GM18526 (cell line): ENCODE results near the gene CCR9.

ENCODE experiments used
- POLR2A ChIP-seq: IDR thresholded peaks from 3 replicates; pipeline ENCODE4 v1.6.1; 2011; ENCODE audit not compliant: insufficient read length; ENCODE audit errors: extremely low read depth

The CCR9 gene

GRCh38 chr3:45915518-45916231, 29.3 kb downstream of the CCR9 start:
- no peak for TF ChIP-seq POLR2A

GRCh38 chr3:45917146-45917898, 31.0 kb downstream of the CCR9 start:
- no peak for TF ChIP-seq POLR2A

GRCh38 chr3:45921158-45922038, 35.1 kb downstream of the CCR9 start:
- no peak for TF ChIP-seq POLR2A

- TF ChIP-seq POLR2A = no peak
These were observed 35.6 kb downstream of the CCR9 start for GRCh38 chr3:45922039-45922326.

GRCh38 chr3:45922950-45923590, 36.7 kb downstream of the CCR9 start:
- no peak for TF ChIP-seq POLR2A

- no peak for TF ChIP-seq POLR2A
These were observed 37.4 kb downstream of the CCR9 start for GRCh38 chr3:45923755-45924154.

- no peak for TF ChIP-seq POLR2A
These were observed 41.5 kb downstream of the CCR9 start for GRCh38 chr3:45927881-45928280.

- no peak for TF ChIP-seq POLR2A
These were observed 42.8 kb downstream of the CCR9 start for GRCh38 chr3:45929042-45929679.

- TF ChIP-seq POLR2A = no peak
These were observed 45.2 kb downstream of the CCR9 start for GRCh38 chr3:45931496-45931895.

- no peak for TF ChIP-seq POLR2A
These were observed 45.8 kb downstream of the CCR9 start for GRCh38 chr3:45932112-45932511.

- no peak for TF ChIP-seq POLR2A
These were observed 47.2 kb downstream of the CCR9 start for GRCh38 chr3:45933591-45933990.

- no peak for TF ChIP-seq POLR2A
These were observed 49.9 kb downstream of the CCR9 start for GRCh38 chr3:45936261-45936660.

- TF ChIP-seq POLR2A = no peak
These were observed 51.1 kb downstream of the CCR9 start for GRCh38 chr3:45937206-45938042.

GRCh38 chr3:45938043-45938435, 51.7 kb downstream of the CCR9 start:
- TF ChIP-seq POLR2A = no peak
